ENCODE data around the gene ELFN2.

ELFN2 gene

DNA sequence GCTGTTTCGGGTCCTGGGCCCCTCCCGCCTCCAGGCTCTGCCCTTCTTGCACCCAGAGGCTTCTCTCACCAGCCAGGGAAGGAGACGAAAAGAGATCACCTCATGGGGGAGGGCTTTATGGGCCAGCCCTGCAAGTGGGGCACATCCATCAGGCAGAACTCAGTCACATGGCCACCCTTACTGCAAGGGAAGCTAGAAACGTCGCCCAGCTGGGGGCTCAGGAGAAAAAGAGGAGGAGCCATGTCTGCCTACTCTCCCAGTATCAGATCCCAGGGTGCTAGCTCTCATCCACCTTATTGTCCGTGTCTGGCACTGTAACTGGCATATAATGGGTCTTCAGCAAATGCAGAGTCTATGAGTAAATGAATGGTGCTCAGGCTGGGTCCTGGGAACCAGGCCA, 34.7 kb upstream of the ELFN2 start:
- peaks cover 19% of the 10 kb centered on the region for H3K36me3 Mint-ChIP-seq
- no peaks in the 10 kb centered on the region for H3K9me3 Mint-ChIP-seq
- DNase-seq (ENCODE audit: low spot score in 2 of 2) (no peak), ATAC-seq (ENCODE audit: low read depth) (no peak)
- no peak overlapping the region for H3K27ac Mint-ChIP-seq
- H3K4me1 Mint-ChIP-seq = peaks cover 15% of the 10 kb centered on the region
- H3K4me3 Mint-ChIP-seq = no peak overlapping the region
- no peaks in the 10 kb centered on the region for H3K27me3 Mint-ChIP-seq

DNA sequence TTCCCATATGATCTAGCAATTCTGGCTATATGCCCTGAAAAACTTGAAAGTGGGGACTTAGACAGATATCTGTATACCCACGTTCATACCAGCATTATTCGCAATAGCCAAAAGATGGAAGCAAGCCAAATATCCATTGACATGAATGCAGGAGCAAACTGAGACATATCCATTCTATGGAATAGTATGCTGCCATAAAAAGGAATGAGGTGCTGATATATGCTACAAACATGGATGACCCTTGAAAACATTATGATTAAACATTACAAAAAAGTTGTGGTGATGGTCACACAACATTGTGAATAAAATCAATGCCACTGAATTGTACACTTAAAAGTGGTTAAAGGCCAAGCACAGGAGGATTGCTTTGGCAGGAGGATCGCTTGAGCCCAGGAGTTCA, 33.4 kb upstream of the ELFN2 start:
- Mint-ChIP-seq H3K27me3 (no peaks in the 10 kb centered on the region), H3K9me3 (no peaks in the 10 kb centered on the region), H3K4me1 (peaks cover 13% of the 10 kb centered on the region), H3K4me3 (no peak overlapping the region), H3K27ac (no peak overlapping the region), H3K36me3 (peaks cover 17% of the 10 kb centered on the region)
- no peak for DNase-seq (ENCODE audit: low spot score in 2 of 2)
- ATAC-seq (ENCODE audit: low read depth) = no peak

DNA sequence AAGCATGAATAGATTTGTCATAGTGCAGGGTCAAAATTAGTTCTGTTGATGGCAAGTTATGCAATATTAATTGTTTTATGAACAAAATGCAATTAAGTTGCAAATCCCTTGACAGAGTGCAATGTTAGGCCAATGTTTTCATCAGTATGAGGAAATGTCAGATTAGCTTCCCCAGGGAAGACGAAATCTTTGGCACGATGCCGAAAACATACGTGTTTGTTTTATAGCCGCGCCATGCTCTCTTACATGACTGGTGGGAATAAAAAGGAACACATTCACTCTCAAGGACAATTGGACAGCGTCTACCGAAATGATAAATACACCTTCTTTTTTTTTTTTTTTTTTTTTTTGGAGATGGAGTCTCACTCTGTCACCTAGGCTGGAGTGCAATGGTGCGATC, 31.9 kb upstream of the ELFN2 start:
- DNase-seq (ENCODE audit: low spot score in 2 of 2) (no peak), ATAC-seq (ENCODE audit: low read depth) (no peak)
- H3K4me1 Mint-ChIP-seq = peaks cover 3% of the 10 kb centered on the region
- no peaks in the 10 kb centered on the region for H3K27me3 Mint-ChIP-seq
- H3K27ac Mint-ChIP-seq = no peak overlapping the region
- H3K36me3 Mint-ChIP-seq = peaks cover 13% of the 10 kb centered on the region
- H3K4me3 Mint-ChIP-seq = no peak overlapping the region
- H3K9me3 Mint-ChIP-seq = no peaks in the 10 kb centered on the region

DNA sequence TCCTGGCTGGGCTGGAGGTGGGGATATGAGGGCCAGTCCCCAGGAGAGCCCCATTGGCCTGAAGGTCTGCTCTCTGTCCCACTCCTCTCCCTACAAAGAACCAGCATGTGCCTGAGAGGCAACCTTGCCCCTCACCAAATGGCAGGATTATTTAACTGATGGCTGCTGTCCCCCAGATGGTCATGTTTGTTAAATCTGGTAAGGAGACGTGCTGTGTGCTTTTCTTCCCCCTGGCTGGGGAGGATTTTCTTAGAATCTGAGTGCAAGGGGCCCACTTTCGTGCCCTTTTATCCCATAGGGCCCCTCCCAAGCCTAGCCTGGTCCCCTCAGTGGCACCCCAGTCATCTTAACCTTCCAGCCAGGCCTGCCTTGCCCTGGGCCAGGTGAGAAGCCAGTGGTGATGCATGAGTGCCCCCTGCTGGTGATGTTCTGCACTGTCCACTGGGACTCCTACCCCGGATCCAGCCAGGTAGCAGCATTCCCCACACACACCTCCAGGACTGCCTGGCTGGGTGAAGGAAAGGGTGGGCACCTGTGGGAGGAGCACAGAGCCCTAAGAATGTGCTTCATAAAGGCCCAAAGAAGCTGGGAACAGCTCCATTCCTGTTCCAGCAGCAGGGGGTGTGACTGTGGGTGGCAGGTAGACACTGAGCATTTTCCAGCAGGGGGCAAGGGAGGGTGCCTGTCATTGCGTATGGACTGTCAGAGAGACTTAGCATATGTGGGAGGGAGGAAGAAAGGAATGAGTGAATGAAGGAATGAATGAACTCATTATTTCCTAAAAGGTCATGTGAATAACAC, 30.0 kb upstream of the ELFN2 start:
- ATAC-seq (ENCODE audit: low read depth) (peak; percentile 99), DNase-seq (ENCODE audit: low spot score in 2 of 2) (peak; percentile 84 to 91)
- Mint-ChIP-seq H3K27ac (no peak overlapping the region), H3K27me3 (no peaks in the 10 kb centered on the region), H3K4me1 (no peaks in the 10 kb centered on the region), H3K9me3 (no peaks in the 10 kb centered on the region), H3K4me3 (no peak overlapping the region), H3K36me3 (peaks cover 13% of the 10 kb centered on the region)

DNA sequence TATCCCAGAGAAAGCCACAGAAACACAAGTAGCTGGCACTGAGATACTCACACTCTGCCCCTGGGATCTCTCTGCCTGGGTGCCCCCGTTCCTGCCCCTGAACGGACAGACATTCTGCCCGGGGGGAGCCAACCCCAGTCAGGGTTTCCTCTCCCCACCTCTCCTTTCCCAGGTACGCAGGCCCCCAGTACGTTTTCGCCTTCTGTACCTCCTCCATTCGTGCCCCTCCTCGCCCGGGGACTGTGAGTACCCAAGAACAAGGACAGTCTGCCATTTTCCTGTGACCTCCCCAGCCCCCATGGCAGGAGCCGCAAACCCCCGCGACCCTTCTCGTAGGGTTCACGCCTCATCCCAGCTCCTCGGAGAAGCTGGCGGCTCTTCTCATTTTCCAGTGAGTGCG, 29.1 kb upstream of the ELFN2 start:
- DNase-seq (ENCODE audit: low spot score in 2 of 2) (no peak), ATAC-seq (ENCODE audit: low read depth) (no peak)
- Mint-ChIP-seq H3K27me3 (no peaks in the 10 kb centered on the region), H3K4me1 (peaks cover 4% of the 10 kb centered on the region), H3K36me3 (peaks cover 15% of the 10 kb centered on the region), H3K4me3 (no peak overlapping the region), H3K27ac (no peak overlapping the region), H3K9me3 (no peaks in the 10 kb centered on the region)

DNA sequence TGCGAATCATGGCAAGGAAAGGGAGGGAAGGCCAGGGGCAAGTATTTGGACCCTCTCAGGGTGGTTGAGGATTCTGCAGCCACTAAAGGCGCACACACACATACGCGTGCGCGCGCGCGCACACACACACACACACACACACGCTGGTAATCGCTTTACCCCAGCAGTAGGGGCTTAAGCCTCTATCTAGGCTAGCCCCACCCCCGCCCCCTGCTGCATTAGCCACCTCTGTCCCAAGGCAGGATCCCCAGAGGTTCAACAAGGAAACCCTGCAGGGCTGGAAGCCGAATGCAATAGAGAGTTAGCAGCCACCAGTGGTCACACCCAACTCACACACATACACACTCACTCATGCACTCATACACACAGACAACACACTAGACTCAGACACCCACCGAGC, 28.6 kb upstream of the ELFN2 start:
- H3K27me3 Mint-ChIP-seq = no peaks in the 10 kb centered on the region

DNA sequence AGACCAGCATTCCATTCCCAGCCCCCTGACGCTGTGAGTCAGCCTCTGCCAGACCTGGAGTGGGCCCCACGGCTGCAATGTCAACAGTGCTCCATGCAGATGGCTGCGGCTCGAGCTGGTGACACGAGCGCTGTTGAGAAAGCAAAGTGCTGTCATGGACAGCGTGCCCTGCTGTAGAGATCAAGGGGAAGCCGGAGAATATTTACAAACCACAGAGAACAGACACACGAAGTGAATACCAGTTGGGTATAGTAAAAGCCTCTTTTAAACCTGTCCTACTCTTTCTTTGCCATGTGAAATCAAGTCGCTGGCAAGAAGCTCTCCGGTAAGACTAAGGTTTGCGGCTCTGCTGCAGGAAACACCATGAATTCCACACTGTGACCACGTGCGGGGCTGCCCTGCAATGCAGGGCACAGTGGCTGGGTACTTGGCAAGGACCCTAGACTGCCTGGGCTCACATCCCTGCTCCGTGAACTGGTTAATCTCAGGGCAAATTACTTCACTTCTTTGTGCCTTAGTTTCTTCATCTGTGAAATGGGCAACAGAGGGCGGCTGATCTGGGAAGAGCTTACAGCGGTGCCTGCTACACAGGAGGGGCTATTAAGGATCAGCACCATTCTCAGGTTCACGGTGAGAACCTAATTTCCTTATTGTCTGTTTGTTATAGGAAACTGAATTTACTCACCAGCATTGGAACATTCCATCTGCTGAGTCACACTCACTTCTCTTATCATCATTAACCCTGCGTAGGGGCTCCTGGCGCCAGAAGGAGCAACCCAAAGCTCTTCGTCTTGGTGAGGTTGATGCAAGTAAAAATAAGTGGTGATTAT, 27.8 kb upstream of the ELFN2 start:
- Mint-ChIP-seq H3K27me3 (no peaks in the 10 kb centered on the region), H3K36me3 (peaks cover 9% of the 10 kb centered on the region), H3K9me3 (no peaks in the 10 kb centered on the region), H3K4me3 (no peak overlapping the region), H3K27ac (no peak overlapping the region), H3K4me1 (peaks cover 4% of the 10 kb centered on the region)
- ATAC-seq (ENCODE audit: low read depth) = no peak
- no peak for DNase-seq (ENCODE audit: low spot score in 2 of 2)

More for the DNA sequence above, 28.6 kb upstream of the ELFN2 start:
- Mint-ChIP-seq H3K4me1 (peaks cover 4% of the 10 kb centered on the region), H3K9me3 (no peaks in the 10 kb centered on the region), H3K27ac (no peak overlapping the region), H3K36me3 (peaks cover 15% of the 10 kb centered on the region), H3K4me3 (no peak overlapping the region)
- DNase-seq (ENCODE audit: low spot score in 2 of 2) (no peak), ATAC-seq (ENCODE audit: low read depth) (no peak)

DNA sequence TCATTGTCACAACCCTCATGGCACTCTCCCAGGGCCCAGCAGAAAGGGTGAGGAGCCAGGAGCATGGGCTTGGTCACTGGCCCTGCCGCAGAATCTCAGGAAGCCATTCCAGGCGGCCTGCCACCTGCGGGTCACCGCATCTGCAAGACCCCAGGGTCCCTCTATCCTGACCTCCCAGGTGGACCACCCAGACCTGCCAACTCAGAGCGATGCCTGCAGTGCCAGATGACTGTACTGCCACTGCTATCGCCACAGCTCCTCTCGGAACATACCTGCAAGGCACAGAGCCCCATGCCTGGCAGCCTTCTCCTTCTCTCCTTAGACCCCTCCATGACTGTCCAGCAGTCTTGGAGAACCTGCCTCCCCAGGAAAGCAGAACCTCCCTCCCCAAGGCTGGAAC, 26.4 kb upstream of the ELFN2 start:
- Mint-ChIP-seq H3K36me3 (peaks cover 6% of the 10 kb centered on the region), H3K4me1 (peaks cover 4% of the 10 kb centered on the region), H3K4me3 (no peak overlapping the region)

DNA sequence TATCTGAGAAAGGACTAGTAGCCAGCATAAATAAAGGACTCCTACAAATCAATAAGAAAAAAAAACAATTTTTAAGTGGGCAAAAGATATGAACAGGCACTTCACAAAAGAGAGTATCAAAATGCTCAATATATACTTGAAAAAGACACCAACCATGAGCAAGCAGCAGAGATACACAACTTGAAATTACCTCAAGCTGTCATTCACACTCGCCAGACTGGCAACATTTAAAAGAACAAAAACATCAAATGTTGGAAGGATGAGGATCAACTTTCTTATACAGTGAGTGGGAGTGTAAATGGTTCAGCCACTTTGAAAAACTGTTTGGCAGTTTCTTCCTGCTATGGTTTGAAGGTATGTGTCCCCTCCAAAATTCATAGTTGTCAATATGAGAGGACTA, 23.9 kb upstream of the ELFN2 start:
- peaks cover 3% of the 10 kb centered on the region for H3K27me3 Mint-ChIP-seq
- H3K36me3 Mint-ChIP-seq = peaks cover 6% of the 10 kb centered on the region
- H3K4me1 Mint-ChIP-seq = peaks cover 4% of the 10 kb centered on the region
- no peak overlapping the region for H3K27ac Mint-ChIP-seq
- ATAC-seq (ENCODE audit: low read depth) = no peak
- no peak overlapping the region for H3K4me3 Mint-ChIP-seq
- H3K9me3 Mint-ChIP-seq = no peaks in the 10 kb centered on the region
- DNase-seq (ENCODE audit: low spot score in 2 of 2) = no peak

More for the DNA sequence above, 26.4 kb upstream of the ELFN2 start:
- H3K9me3 Mint-ChIP-seq = no peaks in the 10 kb centered on the region
- ATAC-seq (ENCODE audit: low read depth) = no peak
- peaks cover 2% of the 10 kb centered on the region for H3K27me3 Mint-ChIP-seq
- no peak for DNase-seq (ENCODE audit: low spot score in 2 of 2)
- H3K27ac Mint-ChIP-seq = no peak overlapping the region

DNA sequence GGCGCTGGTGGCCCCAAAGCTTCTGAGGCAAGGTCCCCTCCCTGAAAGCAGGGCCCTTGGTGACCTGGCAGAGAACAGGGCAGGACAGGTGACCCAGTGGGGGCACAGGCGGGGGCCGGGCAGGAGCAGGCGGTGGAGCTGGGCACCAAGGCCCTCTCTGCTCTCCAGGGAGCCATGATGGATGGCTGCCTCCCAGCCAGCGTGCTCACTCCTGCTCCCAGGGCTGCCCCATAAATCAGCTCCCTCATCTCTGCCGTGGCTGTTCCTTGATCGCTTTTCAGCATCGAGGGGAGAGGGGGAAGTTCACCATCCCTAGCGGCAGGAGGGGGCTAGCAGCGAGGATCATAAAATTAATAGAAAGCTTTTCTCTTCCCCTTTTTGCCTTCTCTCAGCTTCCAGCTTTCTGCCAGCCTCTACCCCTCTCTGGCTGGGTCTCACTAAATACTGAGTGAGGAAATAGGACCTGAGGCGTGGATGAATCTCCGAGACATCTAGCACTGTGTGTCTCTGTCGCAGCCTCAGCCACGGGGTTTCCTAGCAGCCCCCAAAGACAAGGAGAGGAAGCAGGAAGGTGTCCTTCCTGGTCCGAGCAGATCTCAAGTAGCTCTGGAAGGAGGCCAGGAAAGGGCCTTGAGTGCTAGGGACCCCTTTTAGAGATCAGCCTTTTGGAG, 22.2 kb upstream of the ELFN2 start:
- Mint-ChIP-seq H3K9me3 (no peaks in the 10 kb centered on the region), H3K27me3 (peaks cover 3% of the 10 kb centered on the region), H3K36me3 (peaks cover 7% of the 10 kb centered on the region), H3K27ac (no peak overlapping the region), H3K4me1 (peaks cover 4% of the 10 kb centered on the region), H3K4me3 (no peak overlapping the region)
- ATAC-seq (ENCODE audit: low read depth) (no peak), DNase-seq (ENCODE audit: low spot score in 2 of 2) (no peak)

DNA sequence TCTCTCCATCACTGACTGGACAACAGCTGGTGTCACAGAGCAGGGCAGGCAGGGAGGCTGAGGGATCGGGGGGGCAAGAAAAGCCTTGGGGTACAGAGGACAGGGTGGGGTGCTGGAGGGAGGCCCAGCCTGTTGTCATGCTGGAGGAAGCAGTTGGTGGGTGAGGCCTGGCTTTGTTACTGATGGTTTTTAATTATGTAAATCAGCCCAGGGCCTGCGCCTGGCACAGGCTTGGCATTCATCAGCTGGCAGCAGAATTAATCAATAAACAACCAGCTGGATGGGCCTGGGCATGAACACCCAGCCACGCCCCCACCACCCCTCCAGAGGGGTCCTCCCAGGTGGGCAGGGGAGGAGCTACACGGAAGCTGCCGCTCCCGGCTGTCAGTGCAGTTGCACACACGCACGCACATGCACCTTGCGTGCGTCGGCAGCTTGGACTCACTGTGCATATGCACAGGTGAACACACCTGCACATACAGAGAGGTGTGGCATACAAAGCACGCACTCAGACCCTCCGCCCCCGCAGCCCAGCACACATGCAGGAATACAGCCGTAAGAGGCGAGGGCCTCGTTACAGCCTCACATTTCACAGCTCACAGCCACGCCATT, 21.3 kb upstream of the ELFN2 start:
- ATAC-seq (ENCODE audit: low read depth) = no peak
- no peak overlapping the region for H3K27ac Mint-ChIP-seq
- peaks cover 3% of the 10 kb centered on the region for H3K27me3 Mint-ChIP-seq
- no peak overlapping the region for H3K4me3 Mint-ChIP-seq
- no peak for DNase-seq (ENCODE audit: low spot score in 2 of 2)
- H3K4me1 Mint-ChIP-seq = peaks cover 4% of the 10 kb centered on the region
- H3K36me3 Mint-ChIP-seq = peaks cover 7% of the 10 kb centered on the region
- H3K9me3 Mint-ChIP-seq = no peaks in the 10 kb centered on the region

DNA sequence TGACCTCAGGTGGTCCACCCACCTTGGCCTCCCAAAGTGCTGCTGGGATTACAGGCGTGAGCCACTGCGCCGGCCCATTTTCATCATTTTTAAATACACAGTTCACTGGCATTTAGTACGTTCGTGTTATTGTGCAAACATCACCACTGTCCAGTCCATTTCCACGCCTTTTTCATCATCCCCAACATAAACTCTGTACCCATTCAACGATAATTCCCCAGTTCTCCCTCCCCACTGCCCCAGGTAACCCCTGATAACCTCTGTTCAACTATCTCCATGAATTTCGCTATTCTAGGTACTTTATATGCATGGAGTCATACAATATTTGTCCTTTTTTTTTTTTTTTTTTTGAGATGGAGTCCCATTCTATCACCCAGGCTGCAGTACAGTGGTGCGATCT, 18.2 kb upstream of the ELFN2 start:
- no peaks in the 10 kb centered on the region for H3K4me1 Mint-ChIP-seq
- H3K4me3 Mint-ChIP-seq = no peak overlapping the region
- no peak for ATAC-seq (ENCODE audit: low read depth)

DNA sequence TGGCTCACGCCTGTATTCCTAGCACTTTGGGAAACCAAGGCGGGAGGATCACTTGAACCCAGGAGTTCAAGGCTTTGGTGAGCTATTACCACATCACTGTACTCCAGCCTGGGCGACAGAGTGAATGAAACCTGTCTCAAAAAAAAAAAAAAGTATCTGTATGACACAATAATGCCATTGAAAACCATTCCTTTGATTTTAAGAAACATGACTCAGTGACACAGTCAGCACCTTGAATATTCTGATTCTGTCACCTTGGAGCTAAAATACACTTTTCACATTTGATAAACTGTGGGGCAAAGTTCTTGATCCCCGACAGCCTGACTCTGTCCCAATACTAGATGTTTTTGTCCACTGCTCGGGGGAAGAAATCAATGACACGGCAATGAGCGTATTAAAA, 16.7 kb upstream of the ELFN2 start:
- Mint-ChIP-seq H3K4me3 (no peak overlapping the region), H3K9me3 (peaks cover 7% of the 10 kb centered on the region), H3K27me3 (peaks cover 10% of the 10 kb centered on the region), H3K36me3 (peaks cover 2% of the 10 kb centered on the region), H3K27ac (no peak overlapping the region), H3K4me1 (no peaks in the 10 kb centered on the region)
- no peak for ATAC-seq (ENCODE audit: low read depth)
- DNase-seq (ENCODE audit: low spot score in 2 of 2) = no peak

More for the DNA sequence above, 18.2 kb upstream of the ELFN2 start:
- Mint-ChIP-seq H3K27me3 (peaks cover 10% of the 10 kb centered on the region), H3K27ac (no peak overlapping the region), H3K36me3 (peaks cover 2% of the 10 kb centered on the region), H3K9me3 (peaks cover 7% of the 10 kb centered on the region)
- DNase-seq (ENCODE audit: low spot score in 2 of 2) = no peak

DNA sequence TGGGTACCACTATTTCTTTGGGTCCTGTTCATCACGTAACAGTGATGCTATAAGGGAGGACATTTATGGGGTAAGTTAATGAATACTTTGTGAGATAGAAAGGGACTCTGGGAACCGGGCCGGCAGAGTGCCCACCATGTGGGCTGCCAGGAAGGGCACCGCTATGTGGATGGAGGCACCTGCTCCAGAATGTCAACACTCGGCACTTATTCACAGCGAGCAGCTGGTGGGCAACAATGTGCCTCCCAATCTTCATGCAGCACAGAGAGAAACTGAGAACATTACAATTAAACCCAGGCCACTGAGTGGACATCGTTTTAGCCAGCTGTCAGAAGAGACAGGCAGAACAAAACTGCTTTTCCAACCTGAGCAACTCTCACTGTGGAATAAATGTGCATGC, 15.8 kb upstream of the ELFN2 start:
- no peak overlapping the region for H3K4me3 Mint-ChIP-seq
- H3K36me3 Mint-ChIP-seq = peaks cover 2% of the 10 kb centered on the region
- H3K4me1 Mint-ChIP-seq = no peaks in the 10 kb centered on the region
- no peak for DNase-seq (ENCODE audit: low spot score in 2 of 2)
- H3K27me3 Mint-ChIP-seq = peaks cover 9% of the 10 kb centered on the region
- H3K9me3 Mint-ChIP-seq = peaks cover 7% of the 10 kb centered on the region
- no peak overlapping the region for H3K27ac Mint-ChIP-seq
- ATAC-seq (ENCODE audit: low read depth) = no peak

Measured in memory B cell (primary cell).